Stimulated activated CD4-positive, alpha-beta T cell treated with anti-CD3 and anti-CD28 coated beads, Interleukin-15, amount 100 ng/mL, for 48 hours (primary cell): ENCODE data around the gene FHIP2A.
A peak's percentile ranks its signal among the peaks of the same experiment; 100 is the strongest.
"Not testable (repeated sequence)": the region's sequence is repeated elsewhere in the genome, so short reads cannot be mapped to it uniquely, and the experiment has no call there.

ENCODE experiments used
- DNase-seq, 2 donors: peaks; one replicate each; pipeline ENCODE4 v3.0.0-alpha.2; 2020; ENCODE audit warnings: low read depth in 2 of 2

Gene FHIP2A, protein sequence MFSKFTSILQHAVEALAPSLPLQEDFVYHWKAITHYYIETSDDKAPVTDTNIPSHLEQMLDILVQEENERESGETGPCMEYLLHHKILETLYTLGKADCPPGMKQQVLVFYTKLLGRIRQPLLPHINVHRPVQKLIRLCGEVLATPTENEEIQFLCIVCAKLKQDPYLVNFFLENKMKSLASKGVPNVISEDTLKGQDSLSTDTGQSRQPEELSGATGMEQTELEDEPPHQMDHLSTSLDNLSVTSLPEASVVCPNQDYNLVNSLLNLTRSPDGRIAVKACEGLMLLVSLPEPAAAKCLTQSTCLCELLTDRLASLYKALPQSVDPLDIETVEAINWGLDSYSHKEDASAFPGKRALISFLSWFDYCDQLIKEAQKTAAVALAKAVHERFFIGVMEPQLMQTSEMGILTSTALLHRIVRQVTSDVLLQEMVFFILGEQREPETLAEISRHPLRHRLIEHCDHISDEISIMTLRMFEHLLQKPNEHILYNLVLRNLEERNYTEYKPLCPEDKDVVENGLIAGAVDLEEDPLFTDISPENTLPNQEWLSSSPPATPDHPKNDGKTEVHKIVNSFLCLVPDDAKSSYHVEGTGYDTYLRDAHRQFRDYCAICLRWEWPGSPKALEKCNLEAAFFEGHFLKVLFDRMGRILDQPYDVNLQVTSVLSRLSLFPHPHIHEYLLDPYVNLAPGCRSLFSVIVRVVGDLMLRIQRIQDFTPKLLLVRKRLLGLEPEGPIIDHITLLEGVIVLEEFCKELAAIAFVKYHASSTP

GRCh38 chr10:114821293-114821914 lies at the start of gene FHIP2A:
Gene FHIP2A, plus strand, starts transcription at chr10:114821780. Its CDS starts 299 bp downstream, at chr10:114822079.
- DNase-seq, result peak; percentile 37 to 78

GRCh38 chr10:114772496-114773196 lies 48.9 kb upstream of the FHIP2A start:
- DNase-seq, result no peak

GRCh38 chr10:114773197-114773532 lies 48.4 kb upstream of the FHIP2A start:
- DNase-seq, result no peak

GRCh38 chr10:114775082-114775481 lies 46.5 kb upstream of the FHIP2A start:
- DNase-seq, result not testable (repeated sequence)

DNA sequence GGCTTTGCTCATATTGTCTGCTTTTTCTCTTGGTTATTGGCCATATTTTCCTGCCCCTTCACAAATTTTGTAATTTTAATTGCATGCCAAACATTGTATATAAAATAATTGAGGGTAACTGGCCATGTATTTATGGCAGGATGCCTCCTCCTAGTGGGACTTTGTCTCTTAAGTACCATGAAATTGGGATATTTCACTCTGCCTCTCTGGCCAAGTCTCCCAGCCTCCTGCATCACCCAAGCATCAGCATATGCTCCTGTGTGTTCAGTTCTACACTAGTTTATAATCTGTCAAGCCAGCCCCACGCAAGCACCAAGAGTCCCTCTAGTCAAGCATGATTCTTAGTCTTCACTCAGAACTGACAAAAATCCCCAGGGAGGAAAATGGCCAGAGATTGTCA lies 44.2 kb upstream of the FHIP2A start:
- no peak for DNase-seq

GRCh38 chr10:114779803-114780576 lies 41.6 kb upstream of the FHIP2A start:
- no peak for DNase-seq

- no peak for DNase-seq
Observed at GRCh38 chr10:114780577-114781184, 40.9 kb upstream of the FHIP2A start.

DNA sequence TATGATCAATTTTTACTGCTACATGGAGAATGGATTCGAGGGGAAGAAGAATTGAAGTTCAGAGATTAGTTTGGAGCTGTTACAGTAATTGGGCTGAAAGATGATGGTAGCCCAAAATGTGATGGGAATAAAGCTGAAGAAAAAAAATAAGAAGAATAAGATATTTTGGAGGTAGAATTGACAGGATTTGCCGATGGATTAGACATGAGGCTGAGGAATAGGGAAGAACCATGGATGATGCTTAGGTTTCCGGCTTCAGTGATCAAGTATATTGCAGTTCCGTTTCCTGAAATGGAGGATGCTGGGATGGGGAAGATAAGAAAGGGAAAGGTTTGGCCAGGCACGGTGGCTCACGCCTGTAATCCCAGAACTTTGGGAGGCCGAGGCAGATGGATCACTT lies 38.9 kb upstream of the FHIP2A start:
- DNase-seq, result no peak

GRCh38 chr10:114783686-114784085 lies 37.9 kb upstream of the FHIP2A start:
- DNase-seq, result no peak

GRCh38 chr10:114786492-114786891 lies 35.1 kb upstream of the FHIP2A start:
- not testable (repeated sequence) for DNase-seq

GRCh38 chr10:114787131-114787530 lies 34.4 kb upstream of the FHIP2A start:
- DNase-seq, result not testable (repeated sequence)

GRCh38 chr10:114791768-114792167 lies 29.8 kb upstream of the FHIP2A start:
- no peak for DNase-seq

- DNase-seq, result no peak
Observed at GRCh38 chr10:114795039-114795438, 26.5 kb upstream of the FHIP2A start.

GRCh38 chr10:114800361-114800760 lies 21.2 kb upstream of the FHIP2A start:
- no peak for DNase-seq

DNA sequence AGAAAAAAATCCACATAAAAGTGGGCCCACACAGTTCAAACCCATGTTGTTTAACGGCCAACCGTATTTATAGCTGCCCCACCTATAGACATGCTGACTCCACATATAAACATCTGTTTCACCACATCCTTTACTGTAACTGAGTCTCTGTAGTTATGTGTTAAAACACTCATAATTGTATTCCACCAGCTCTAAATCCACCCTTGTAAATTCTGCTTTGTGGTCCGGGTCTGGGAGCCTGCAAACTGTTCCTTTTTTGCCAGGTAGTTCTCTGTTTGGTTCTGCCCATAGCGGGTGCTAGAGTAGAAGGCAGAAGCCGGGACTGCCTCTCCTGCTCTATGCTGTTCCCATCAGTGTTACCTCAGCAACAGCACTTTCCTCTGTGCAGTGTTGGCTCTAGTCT lies 20.2 kb upstream of the FHIP2A start:
- no peak for DNase-seq

- DNase-seq, result no peak
Observed at GRCh38 chr10:114802177-114802576, 19.4 kb upstream of the FHIP2A start.

DNA sequence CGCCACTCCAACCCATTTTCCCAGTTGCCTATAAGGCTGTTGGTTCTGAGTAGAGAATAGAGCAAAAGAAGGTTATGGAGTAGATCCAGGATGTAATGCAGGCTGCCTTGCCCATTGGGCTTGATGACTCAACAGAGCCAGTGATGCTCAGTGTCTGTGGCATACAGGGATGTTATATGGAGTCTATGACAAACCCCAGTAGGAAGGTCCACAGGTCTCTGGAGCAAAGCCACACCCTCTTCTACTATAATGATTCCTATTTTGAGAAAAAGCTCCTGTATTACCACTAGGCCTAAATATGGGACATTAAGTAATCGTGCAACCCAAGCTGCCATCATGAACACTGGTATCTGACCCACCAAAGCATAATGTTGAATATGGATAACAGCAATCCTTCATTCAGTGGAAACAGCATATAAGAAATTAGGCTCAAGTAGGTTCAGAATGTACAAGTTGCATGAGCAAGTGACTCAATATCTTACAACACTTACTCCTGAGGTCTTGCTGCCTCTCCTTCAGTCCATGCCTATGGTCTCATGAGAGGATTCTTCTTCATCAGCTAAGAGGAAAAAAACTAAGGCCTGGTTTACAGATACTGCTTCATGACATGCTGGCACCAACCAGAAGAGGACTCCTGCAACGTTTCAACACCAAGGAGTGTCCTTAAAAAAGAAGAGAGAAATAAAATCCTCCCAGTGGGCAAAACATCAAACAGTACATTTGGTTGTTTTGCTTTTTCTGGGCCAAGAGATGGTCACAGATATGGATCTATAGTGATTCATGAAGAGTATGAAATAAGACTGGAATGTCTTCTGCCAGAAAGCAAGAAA lies 14.8 kb upstream of the FHIP2A start:
- DNase-seq, result no peak

- DNase-seq, result no peak
Observed at GRCh38 chr10:114808982-114809381, 12.6 kb upstream of the FHIP2A start.

GRCh38 chr10:114810926-114811325 lies 10.7 kb upstream of the FHIP2A start:
- no peak for DNase-seq

GRCh38 chr10:114811862-114812261 lies 9.7 kb upstream of the FHIP2A start:
- no peak for DNase-seq
